ENCODE measurements around the gene UBAC2. TPM values are rescaled to one million over a fixed set of nuclear protein-coding genes. Genes with fewer than 3 reads are reported as not detected.

UBAC2 gene
- total RNA-seq, 1 donor from 2014 or later: 59.8 TPM

DNA sequence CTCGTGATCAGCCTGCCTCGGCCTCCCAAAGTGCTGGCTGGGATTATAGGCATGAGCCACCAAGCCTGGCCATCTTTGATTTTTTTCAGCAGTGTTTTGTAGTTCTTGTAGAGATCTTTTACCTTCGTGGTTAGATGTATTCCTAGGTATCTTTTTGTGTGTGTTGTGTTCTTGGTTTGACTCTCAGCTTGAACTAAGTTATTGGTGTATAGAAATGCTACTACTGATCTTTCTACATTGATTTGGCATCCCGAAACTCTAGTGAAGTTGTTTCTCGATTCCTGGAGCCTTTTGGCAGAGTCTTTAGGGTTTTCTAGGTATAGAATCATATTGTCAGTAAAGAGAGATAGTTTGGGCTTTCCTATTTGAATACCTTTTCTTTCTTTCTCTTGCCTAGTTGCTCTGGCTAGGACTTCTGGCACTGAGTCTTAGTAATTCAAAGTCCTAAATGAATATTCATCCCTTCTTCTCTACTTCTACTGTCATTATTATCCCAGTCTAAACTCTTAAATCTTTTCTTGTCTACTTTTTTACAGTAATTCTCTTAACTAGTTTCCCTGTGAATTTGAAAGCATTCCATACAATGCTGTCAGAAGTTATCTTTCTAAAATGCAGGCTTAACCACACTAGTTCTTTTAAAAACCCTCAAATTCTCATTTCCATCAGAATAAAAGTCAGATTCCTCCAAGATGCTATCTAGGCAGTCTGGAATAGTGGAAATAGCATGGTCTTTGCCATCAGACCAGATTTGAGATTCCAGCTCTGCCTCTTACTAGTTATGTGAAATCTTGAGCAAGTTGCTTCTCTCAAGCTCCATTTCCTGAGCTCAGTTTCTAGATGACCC lies 50.5 kb downstream of the UBAC2 start:
- H3K4me1 Mint-ChIP-seq: no peaks in the 10 kb centered on the region
- peaks cover 32% of the 10 kb centered on the region for H3K36me3 Mint-ChIP-seq (ENCODE audit: low read depth)
- no peak overlapping the region for H3K27ac Mint-ChIP-seq (ENCODE audit: unreplicated experiment)
- TF ChIP-seq CTCF (conservative IDR thresholded peaks at IDR 0.05): no peak
- no peaks in the 10 kb centered on the region for H3K27me3 Mint-ChIP-seq (ENCODE audit: low read depth)
- no peaks in the 10 kb centered on the region for H3K9me3 Mint-ChIP-seq
- H3K4me3 Mint-ChIP-seq: no peak overlapping the region
- DNase-seq (ENCODE audit: low read depth, low spot score): no peak

- TF ChIP-seq CTCF (conservative IDR thresholded peaks at IDR 0.05): no peak
- Mint-ChIP-seq H3K27ac (ENCODE audit: unreplicated experiment) (peak overlapping the region; percentile 38), H3K9me3 (no peaks in the 10 kb centered on the region), H3K4me3 (no peak overlapping the region), H3K27me3 (ENCODE audit: low read depth) (no peaks in the 10 kb centered on the region), H3K4me1 (no peaks in the 10 kb centered on the region), H3K36me3 (ENCODE audit: low read depth) (peaks cover 29% of the 10 kb centered on the region)
- no peak for DNase-seq (ENCODE audit: low read depth, low spot score)
Measured at GRCh38 chr13:99251921-99252320, 51.3 kb downstream of the UBAC2 start.

DNA sequence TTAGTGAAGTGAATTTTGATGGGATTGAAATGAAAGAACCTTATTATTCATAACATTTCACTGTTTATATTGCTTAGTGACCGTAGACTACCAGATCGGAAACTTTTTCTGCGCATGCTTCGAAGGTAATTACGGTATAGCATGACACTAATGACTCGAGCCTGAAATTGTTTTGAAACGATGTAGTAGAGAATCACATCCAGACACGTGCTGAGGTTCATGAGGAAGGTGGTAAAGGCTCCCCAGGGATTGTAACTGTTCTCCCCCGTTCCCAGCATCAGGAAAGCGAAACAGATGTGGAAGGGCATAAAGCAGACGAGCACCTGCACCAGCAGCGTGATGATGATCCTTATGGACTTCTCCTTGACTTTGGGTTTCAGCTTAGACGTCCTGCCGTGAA lies 54.2 kb downstream of the UBAC2 start:
- TF ChIP-seq CTCF (conservative IDR thresholded peaks at IDR 0.05): no peak
- Mint-ChIP-seq H3K27ac (ENCODE audit: unreplicated experiment) (no peak overlapping the region), H3K27me3 (ENCODE audit: low read depth) (no peaks in the 10 kb centered on the region), H3K4me1 (peaks cover 8% of the 10 kb centered on the region), H3K36me3 (ENCODE audit: low read depth) (peaks cover 13% of the 10 kb centered on the region), H3K4me3 (no peak overlapping the region), H3K9me3 (no peaks in the 10 kb centered on the region)
- no peak for DNase-seq (ENCODE audit: low read depth, low spot score)

GRCh38 chr13:99255271-99255670 lies 54.6 kb downstream of the UBAC2 start:
- no peak for DNase-seq (ENCODE audit: low read depth, low spot score)
- Mint-ChIP-seq H3K27ac (ENCODE audit: unreplicated experiment) (no peak overlapping the region), H3K9me3 (no peaks in the 10 kb centered on the region), H3K27me3 (ENCODE audit: low read depth) (no peaks in the 10 kb centered on the region), H3K4me1 (peaks cover 13% of the 10 kb centered on the region), H3K4me3 (no peak overlapping the region), H3K36me3 (ENCODE audit: low read depth) (peaks cover 13% of the 10 kb centered on the region)
- no peak for TF ChIP-seq CTCF (conservative IDR thresholded peaks at IDR 0.05)

DNA sequence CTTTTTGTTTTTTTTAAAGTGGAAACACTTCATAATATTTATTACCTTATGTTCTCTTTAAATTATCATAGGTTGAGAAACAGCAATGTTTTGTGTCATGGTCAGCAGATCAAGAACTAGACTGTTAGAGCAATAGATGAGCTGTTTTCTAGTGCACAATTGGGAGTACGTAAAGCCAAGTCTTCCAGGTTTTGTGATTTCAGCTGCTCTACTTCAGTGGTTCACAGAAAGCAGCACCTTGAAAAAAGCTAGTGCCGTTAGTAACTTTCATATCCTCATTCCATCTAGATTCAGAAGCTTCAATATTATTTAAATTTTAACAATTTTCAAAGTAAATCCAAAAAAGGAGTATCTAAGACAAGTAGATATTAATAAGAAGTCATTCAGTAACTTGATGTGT lies 55.6 kb downstream of the UBAC2 start:
- Mint-ChIP-seq H3K9me3 (no peaks in the 10 kb centered on the region), H3K27ac (ENCODE audit: unreplicated experiment) (no peak overlapping the region), H3K36me3 (ENCODE audit: low read depth) (peaks cover 13% of the 10 kb centered on the region), H3K27me3 (ENCODE audit: low read depth) (no peaks in the 10 kb centered on the region), H3K4me1 (peaks cover 22% of the 10 kb centered on the region), H3K4me3 (no peak overlapping the region)
- no peak for DNase-seq (ENCODE audit: low read depth, low spot score)
- TF ChIP-seq CTCF (conservative IDR thresholded peaks at IDR 0.05): no peak

All from neural crest cell (in vitro differentiated cells).